HepG2 (cell line): Measurements from ENCODE around the gene CAMK1.

Experiments used
- CTCF ChIP-seq: sonication (generic); formaldehyde crosslinking; IDR thresholded peaks from 2 replicates; pipeline ENCODE4 v1.5.0; 2020; ENCODE audit warnings: mild to moderate bottlenecking, missing genetic modification reagents, moderate library complexity
- HCFC1 ChIP-seq: fragments of 150-350 bp; IDR thresholded peaks from 2 replicates; pipeline ENCODE4 v1.6.1; 2014; ENCODE audit warnings: low read depth, low read length
- KMT2B ChIP-seq: IDR thresholded peaks from 2 replicates; pipeline ENCODE4 v1.6.1; 2016; ENCODE audit warnings: missing genetic modification reagents, missing compliant biosample characterization
- MAZ ChIP-seq, 2 experiments: sonication (generic) in 1 of 2; formaldehyde crosslinking in 1 of 2; IDR thresholded peaks; 2 replicates each; pipeline versions ENCODE4 v1.5.0 to v1.6.1; 2012 to 2020; ENCODE audit warnings: low read depth in 2 of 2, mild to moderate bottlenecking in 2 of 2, borderline replicate concordance in 1 of 2, improper control_type of control experiment in 1 of 2, low read length in 1 of 2, missing genetic modification reagents in 1 of 2, moderate library complexity in 1 of 2
- MIXL1 ChIP-seq: IDR thresholded peaks from 2 replicates; pipeline ENCODE4 v1.6.1; 2016
- MXI1 ChIP-seq: IDR thresholded peaks from 3 replicates; pipeline ENCODE4 v1.6.1; 2012; ENCODE audit warnings: low read depth, low read length, inconsistent platforms, borderline replicate concordance
- NCOA2 ChIP-seq: sonication (generic); formaldehyde crosslinking; IDR thresholded peaks from 2 replicates; pipeline ENCODE4 v1.8.0; 2022; ENCODE audit warnings: inconsistent platforms
- PHF5A ChIP-seq: IDR thresholded peaks from one replicate; pipeline ENCODE4 v1.6.1; 2018; ENCODE audit warnings: low read depth, missing genetic modification reagents; ENCODE audit not compliant: unreplicated experiment
- ZNF121 ChIP-seq: sonication (generic); formaldehyde crosslinking; IDR thresholded peaks from 2 replicates; pipeline ENCODE4 v1.5.0; 2020; ENCODE audit warnings: mild to moderate bottlenecking, missing genetic modification reagents
- ZNF281 ChIP-seq: sonication (generic); formaldehyde crosslinking; IDR thresholded peaks from 2 replicates; pipeline ENCODE4 v1.4.0; 2020; ENCODE audit warnings: missing genetic modification reagents, borderline replicate concordance
- ZNF3 ChIP-seq: IDR thresholded peaks from 2 replicates; pipeline ENCODE4 v1.7.0; 2017; ENCODE audit warnings: inconsistent platforms
- ZNF577 ChIP-seq: sonication (generic); formaldehyde crosslinking; IDR thresholded peaks from 2 replicates; pipeline ENCODE4 v1.4.0; 2020; ENCODE audit warnings: mild to moderate bottlenecking, low read depth, missing genetic modification reagents, borderline replicate concordance
- TF ChIP-seq, protein P1 (sequence below): IDR thresholded peaks from 2 replicates; pipeline ENCODE4 v1.6.1; 2016; ENCODE audit warnings: control low read depth

DNA sequence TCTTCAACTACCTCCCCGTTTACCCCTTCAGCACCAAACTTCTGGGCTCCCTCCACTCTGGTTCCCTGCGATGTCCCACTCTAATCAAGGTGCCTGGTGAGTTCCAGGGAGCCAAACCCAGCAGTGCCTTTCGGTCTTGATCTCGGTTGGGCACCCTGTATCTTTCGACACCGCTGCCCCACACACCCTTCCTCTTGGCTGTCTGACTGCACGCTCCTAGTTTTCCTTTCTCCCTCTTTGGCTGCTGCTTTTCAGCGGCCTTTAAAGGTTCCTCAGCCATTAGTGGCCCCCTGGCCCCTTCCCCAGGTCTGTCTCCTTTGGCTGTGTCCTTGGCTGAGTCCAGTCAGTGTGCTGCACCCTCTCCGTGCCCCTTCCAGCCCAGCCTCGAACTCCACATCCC is 41.1 kb upstream of the CAMK1 start:
- TF ChIP-seq ZNF121, result no peak
- no peak for TF ChIP-seq ZNF577 (CRISPR knock-in tag)
- TF ChIP-seq MXI1, result no peak
- no peak for TF ChIP-seq KMT2B
- TF ChIP-seq CTCF (CRISPR knock-in tag), result no peak
- no peak for TF ChIP-seq MIXL1
- TF ChIP-seq PHF5A (CRISPR knock-in tag), result no peak
- TF ChIP-seq MAZ (IDR thresholded peaks at IDR 0.05; ENCODE audit: borderline replicate concordance, low read depth, low read length), result no peak
- TF ChIP-seq MAZ (CRISPR knock-in tag; IDR thresholded peaks at IDR 0.05; ENCODE audit: low read depth), result no peak
- TF ChIP-seq, protein P1, sequence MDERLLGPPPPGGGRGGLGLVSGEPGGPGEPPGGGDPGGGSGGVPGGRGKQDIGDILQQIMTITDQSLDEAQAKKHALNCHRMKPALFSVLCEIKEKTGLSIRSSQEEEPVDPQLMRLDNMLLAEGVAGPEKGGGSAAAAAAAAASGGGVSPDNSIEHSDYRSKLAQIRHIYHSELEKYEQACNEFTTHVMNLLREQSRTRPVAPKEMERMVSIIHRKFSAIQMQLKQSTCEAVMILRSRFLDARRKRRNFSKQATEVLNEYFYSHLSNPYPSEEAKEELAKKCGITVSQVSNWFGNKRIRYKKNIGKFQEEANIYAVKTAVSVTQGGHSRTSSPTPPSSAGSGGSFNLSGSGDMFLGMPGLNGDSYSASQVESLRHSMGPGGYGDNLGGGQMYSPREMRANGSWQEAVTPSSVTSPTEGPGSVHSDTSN (CRISPR knock-in tag), result no peak
- no peak for TF ChIP-seq ZNF281
- no peak for TF ChIP-seq HCFC1
- no peak for TF ChIP-seq ZNF3
- TF ChIP-seq NCOA2 (CRISPR knock-in tag), result no peak
